HG02623 (cell line): ENCODE data around the gene MYO1A.
"Not testable (repeated sequence)": the region's sequence is repeated elsewhere in the genome, so short reads cannot be mapped to it uniquely, and the experiment has no call there.

Experiments
- ATAC-seq: cut with Tn5 transposase; IDR thresholded peaks from one replicate; pipeline ENCODE4 v1.9.1; 2021; ENCODE audit warnings: moderate library complexity; ENCODE audit not compliant: unreplicated experiment

The MYO1A gene

GRCh38 chr12:57048423-57049118, 1.4 kb downstream of the MYO1A start:
- no peak for ATAC-seq

- no peak for ATAC-seq
Observed at GRCh38 chr12:57047981-57048380, 1.9 kb downstream of the MYO1A start.

- ATAC-seq: no peak
Observed at GRCh38 chr12:57046947-57047890, 2.7 kb downstream of the MYO1A start.

GRCh38 chr12:57046086-57046791, 3.7 kb downstream of the MYO1A start:
- ATAC-seq: no peak

GRCh38 chr12:57044889-57045288, 5.0 kb downstream of the MYO1A start:
- no peak for ATAC-seq

- no peak for ATAC-seq
Observed at GRCh38 chr12:57044468-57044867, 5.5 kb downstream of the MYO1A start.

GRCh38 chr12:57042695-57043094, 7.2 kb downstream of the MYO1A start:
- ATAC-seq: no peak

GRCh38 chr12:57040750-57041149, 9.2 kb downstream of the MYO1A start:
- ATAC-seq: no peak

- no peak for ATAC-seq
Observed at GRCh38 chr12:57040211-57040610, 9.7 kb downstream of the MYO1A start.

GRCh38 chr12:57039016-57039798, 10.7 kb downstream of the MYO1A start:
- no peak for ATAC-seq

- no peak for ATAC-seq
Observed at GRCh38 chr12:57037264-57037663, 12.7 kb downstream of the MYO1A start.

- no peak for ATAC-seq
Observed at GRCh38 chr12:57033431-57033830, 16.5 kb downstream of the MYO1A start.

GRCh38 chr12:57031789-57032188, 18.1 kb downstream of the MYO1A start:
- no peak for ATAC-seq

GRCh38 chr12:57031138-57031725, 18.7 kb downstream of the MYO1A start:
- ATAC-seq: no peak

- no peak for ATAC-seq
Observed at GRCh38 chr12:57029457-57029856, 20.5 kb downstream of the MYO1A start.

- ATAC-seq: no peak
Observed at GRCh38 chr12:57027805-57028153, 22.1 kb downstream of the MYO1A start.

GRCh38 chr12:57027011-57027804, 22.7 kb downstream of the MYO1A start:
- no peak for ATAC-seq

- no peak for ATAC-seq
Observed at GRCh38 chr12:57025196-57025595, 24.7 kb downstream of the MYO1A start.

- not testable (repeated sequence) for ATAC-seq
Observed at GRCh38 chr12:57022324-57022723, 27.6 kb downstream of the MYO1A start.
